ENCODE measurements around the gene C20orf204. TPM values are rescaled to one million over a fixed set of nuclear protein-coding genes. Genes with fewer than 3 reads are reported as not detected.

Gene C20orf204
- total and polyA plus RNA-seq, 2 donors (not counting 3 experiments of a cell fraction or from before 2014, with no cell fraction given): 2.8 to 5.8 TPM

DNA sequence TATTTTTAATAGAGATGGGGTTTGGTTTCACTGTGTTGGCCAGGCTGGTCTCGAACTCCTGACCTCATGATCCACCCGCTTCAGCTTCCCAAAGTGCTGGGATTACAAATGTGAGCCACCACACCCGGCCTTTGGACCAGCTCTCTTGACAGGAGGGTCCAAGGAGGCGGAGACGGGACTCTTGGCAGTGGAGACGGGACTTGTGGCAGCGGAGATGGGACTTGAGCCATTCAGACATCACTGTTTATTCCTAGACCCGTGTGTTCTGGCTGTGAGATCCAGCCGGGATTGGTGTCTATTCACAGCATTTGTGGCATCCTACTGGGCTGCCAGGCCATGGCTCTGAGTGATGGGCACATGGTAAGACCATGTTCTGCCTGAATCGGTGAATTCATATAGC, 29.5 kb upstream of the C20orf204 start:
- H2AFZ ChIP-seq (ENCODE audit: low read depth, low read length): no peak overlapping the region
- DNase-seq (ENCODE audit: low read depth, low spot score) (no peak), FAIRE-seq (no peak)
- H3K36me3 ChIP-seq (ENCODE audit: control insufficient read depth in 2 of 2, extremely low read depth in 1 of 2, insufficient read depth in 2 of 2, low read length in 2 of 2): peaks cover 12 to 54% of the 10 kb centered on the region in 2 experiments
- peaks cover 2% of the 10 kb centered on the region for H3K4me1 ChIP-seq (ENCODE audit: control insufficient read depth, extremely low read depth, insufficient read depth, low read length)
- no peaks in the 10 kb centered on the region for H3K79me2 ChIP-seq (ENCODE audit: control insufficient read depth, insufficient read depth, low read length)
- H3K9me1 ChIP-seq (replicated peaks; ENCODE audit: control insufficient read depth, extremely low read depth, insufficient read depth, low read length): no peaks in the 10 kb centered on the region
- H3K27me3 ChIP-seq (ENCODE audit: control insufficient read depth in 2 of 2, insufficient read depth in 2 of 2, low read length in 2 of 2): no peaks in the 10 kb centered on the region
- TF ChIP-seq MYC (IDR thresholded peaks at IDR 0.05; ENCODE audit: low read depth, low read length): no peak
- TF ChIP-seq GATA2 (IDR thresholded peaks at IDR 0.05; ENCODE audit: insufficient read depth, insufficient read length, low read depth, low read length): no peak
- TF ChIP-seq EZH2 (IDR thresholded peaks at IDR 0.05; ENCODE audit: borderline replicate concordance, low read depth, low read length, severe bottlenecking): no peak
- TF ChIP-seq, protein P1, sequence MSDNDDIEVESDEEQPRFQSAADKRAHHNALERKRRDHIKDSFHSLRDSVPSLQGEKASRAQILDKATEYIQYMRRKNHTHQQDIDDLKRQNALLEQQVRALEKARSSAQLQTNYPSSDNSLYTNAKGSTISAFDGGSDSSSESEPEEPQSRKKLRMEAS (IDR thresholded peaks at IDR 0.05; ENCODE audit: insufficient read depth, insufficient read length): no peak
- TF ChIP-seq POLR2A (IDR thresholded peaks at IDR 0.05; ENCODE audit: low read depth, low read length): no peak
- TF ChIP-seq, protein P2, sequence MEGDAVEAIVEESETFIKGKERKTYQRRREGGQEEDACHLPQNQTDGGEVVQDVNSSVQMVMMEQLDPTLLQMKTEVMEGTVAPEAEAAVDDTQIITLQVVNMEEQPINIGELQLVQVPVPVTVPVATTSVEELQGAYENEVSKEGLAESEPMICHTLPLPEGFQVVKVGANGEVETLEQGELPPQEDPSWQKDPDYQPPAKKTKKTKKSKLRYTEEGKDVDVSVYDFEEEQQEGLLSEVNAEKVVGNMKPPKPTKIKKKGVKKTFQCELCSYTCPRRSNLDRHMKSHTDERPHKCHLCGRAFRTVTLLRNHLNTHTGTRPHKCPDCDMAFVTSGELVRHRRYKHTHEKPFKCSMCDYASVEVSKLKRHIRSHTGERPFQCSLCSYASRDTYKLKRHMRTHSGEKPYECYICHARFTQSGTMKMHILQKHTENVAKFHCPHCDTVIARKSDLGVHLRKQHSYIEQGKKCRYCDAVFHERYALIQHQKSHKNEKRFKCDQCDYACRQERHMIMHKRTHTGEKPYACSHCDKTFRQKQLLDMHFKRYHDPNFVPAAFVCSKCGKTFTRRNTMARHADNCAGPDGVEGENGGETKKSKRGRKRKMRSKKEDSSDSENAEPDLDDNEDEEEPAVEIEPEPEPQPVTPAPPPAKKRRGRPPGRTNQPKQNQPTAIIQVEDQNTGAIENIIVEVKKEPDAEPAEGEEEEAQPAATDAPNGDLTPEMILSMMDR (IDR thresholded peaks at IDR 0.05; ENCODE audit: extremely low read depth in 1 of 2, insufficient read depth in 1 of 2, low read depth in 1 of 2, low read length in 2 of 2): no peak
- TF ChIP-seq POLR2AphosphoS5 (IDR thresholded peaks at IDR 0.05; ENCODE audit: insufficient read depth, low read depth, low read length): no peak
- no peak for TF ChIP-seq JUN (IDR thresholded peaks at IDR 0.05; ENCODE audit: borderline replicate concordance, insufficient read depth, insufficient read length, low read depth)
- TF ChIP-seq FOS (IDR thresholded peaks at IDR 0.05; ENCODE audit: borderline replicate concordance, insufficient read depth, low read length): no peak
- no TSS peak for BruUV-seq (replicated peaks)
- dilution Hi-C loops (cut with MboI; ENCODE audit: extremely low pct_ligation_motif_present, low sequenced_read_pairs) (no loop called here), intact Hi-C loops (cut with micrococcal nuclease) (no loop called here)
- no peak overlapping the region for H3K9ac ChIP-seq (replicated peaks; ENCODE audit: extremely low read depth, insufficient read depth, low read length)
- ChIA-PET POLR2A (no interaction called here), CTCF (no interaction called here)
- no peaks in the 10 kb centered on the region for H4K20me1 ChIP-seq (replicated peaks; ENCODE audit: control insufficient read depth, extremely low read depth, insufficient read depth, low read length)
- H3K9me3 ChIP-seq (replicated peaks; ENCODE audit: control insufficient read depth, insufficient read depth, low read length): no peaks in the 10 kb centered on the region
- H3K4me2 ChIP-seq (ENCODE audit: insufficient read depth, low read length): no peak overlapping the region
- no peak overlapping the region for H3K27ac ChIP-seq (ENCODE audit: insufficient read depth, low read depth, low read length)
- no peak overlapping the region for H3K4me3 ChIP-seq (replicated peaks in 1 of 3; ENCODE audit: insufficient read depth in 1 of 3, low read depth in 1 of 3, low read length in 3 of 3)

Data from endothelial cell of umbilical vein (primary cell).